SK-N-SH (cell line): ENCODE data around the gene SHMT1. TPM values are rescaled to one million over a fixed set of nuclear protein-coding genes. Genes with fewer than 3 reads are reported as not detected.

Experiments
- CTCF ChIA-PET: fragments of 300-600, 350-600 bp; formaldehyde crosslinking; extraction: SDS; loops from one replicate; lab custom pipeline; 2021; lab: Yijun Ruan, JAX
- POLR2A ChIA-PET: fragments of 350-600 bp; sonication (Branson Sonifier 250); formaldehyde crosslinking; extraction: SDS; loops from one replicate; lab custom pipeline; 2020; ENCODE audit warnings: antibody characterized with exemption, inconsistent platforms; lab: Yijun Ruan, JAX
- DNase-seq: peaks from one replicate; pipeline ENCODE4 v3.0.0; 2012
- H2AFZ ChIP-seq: fragments of 200-600 bp; sonication (generic); 2 replicates; pipeline ENCODE4 v1.8.1; 2016; ENCODE audit warnings: antibody characterized with exemption, mild to moderate bottlenecking, low read depth
- H3F3A ChIP-seq: fragments of 200-600 bp; sonication (generic); replicated peaks from 2 replicates; pipeline ENCODE3; 2016; ENCODE audit warnings: antibody characterized with exemption, mild to moderate bottlenecking; ENCODE audit not compliant: insufficient read depth
- H3K27ac ChIP-seq, 2 experiments: fragments of 200-500 bp in 1 of 2; fragments of 200-600 bp in 1 of 2; sonication (Bioruptor generic) in 1 of 2; sonication (generic), shearing (Covaris generic) in 1 of 2; 2 replicates each; pipeline versions ENCODE4 v1.5.1 to v1.6.1; 2014 to 2016; ENCODE audit warnings: low read depth in 2 of 2, inconsistent platforms in 1 of 2, low read length in 1 of 2, mild to moderate bottlenecking in 1 of 2, mixed read lengths in 1 of 2
- H3K27me3 ChIP-seq: fragments of 200-600 bp; sonication (generic), shearing (Covaris generic); 2 replicates; pipeline ENCODE4 v1.6.1; 2016; ENCODE audit warnings: mixed run types; ENCODE audit not compliant: insufficient read depth
- H3K36me3 ChIP-seq, 2 experiments: fragments of 200-500 bp in 1 of 2; fragments of 200-600 bp in 1 of 2; sonication (Bioruptor generic) in 1 of 2; sonication (generic) in 1 of 2; replicated peaks in 1 of 2; 2 replicates each; pipeline versions ENCODE3 to v1.5.1; 2014 to 2016; ENCODE audit warnings: low read length in 1 of 2, mild to moderate bottlenecking in 1 of 2; ENCODE audit not compliant: insufficient read depth in 2 of 2, control insufficient read depth in 1 of 2
- H3K4me1 ChIP-seq, 2 experiments: fragments of 200-500 bp in 1 of 2; fragments of 200-600 bp in 1 of 2; sonication (Bioruptor generic) in 1 of 2; sonication (generic), shearing (Covaris generic) in 1 of 2; 2 replicates each; pipeline versions ENCODE4 v1.5.1 to v1.6.1; 2014 to 2016; ENCODE audit warnings: low read depth in 1 of 2, low read length in 1 of 2, mixed run types in 1 of 2; ENCODE audit not compliant: insufficient read depth in 2 of 2, control insufficient read depth in 1 of 2
- H3K4me2 ChIP-seq: fragments of 200-600 bp; sonication (generic), shearing (Covaris generic); 2 replicates; pipeline ENCODE4 v1.6.1; 2017; ENCODE audit warnings: mixed run types
- H3K4me3 ChIP-seq, 2 experiments: fragments of 200-500 bp in 1 of 2; fragments of 200-600 bp in 1 of 2; sonication (Bioruptor generic) in 1 of 2; sonication (generic), shearing (Covaris generic) in 1 of 2; 2 replicates each; pipeline versions ENCODE4 v1.5.1 to v1.8.1; 2014 to 2016; ENCODE audit warnings: low read depth in 2 of 2, inconsistent platforms in 1 of 2, low read length in 1 of 2, mild to moderate bottlenecking in 1 of 2, mixed read lengths in 1 of 2, moderate library complexity in 1 of 2
- H3K79me2 ChIP-seq: fragments of 200-600 bp; sonication (generic); 2 replicates; pipeline ENCODE4 v1.8.1; 2017; ENCODE audit warnings: mild to moderate bottlenecking; ENCODE audit not compliant: insufficient read depth
- H3K9ac ChIP-seq: fragments of 200-600 bp; sonication (generic); 2 replicates; pipeline ENCODE4 v1.6.1; 2017; ENCODE audit warnings: mixed run types
- H3K9me2 ChIP-seq: fragments of 200-600 bp; sonication (generic); 2 replicates; pipeline ENCODE4 v1.6.1; 2017; ENCODE audit warnings: mixed run types
- H3K9me3 ChIP-seq: fragments of 200-600 bp; sonication (generic); 2 replicates; pipeline ENCODE4 v1.6.1; 2017; ENCODE audit warnings: mixed run types, mild to moderate bottlenecking, moderate library complexity
- H4K20me1 ChIP-seq: fragments of 200-600 bp; sonication (generic); 2 replicates; pipeline ENCODE4 v1.6.1; 2017; ENCODE audit warnings: mild to moderate bottlenecking, mixed run types; ENCODE audit not compliant: insufficient read depth
- ELF1 ChIP-seq: IDR thresholded peaks from 2 replicates; pipeline ENCODE4 v1.4.0; 2012
- IRF3 ChIP-seq: fragments of 150-350 bp; IDR thresholded peaks from 2 replicates; pipeline ENCODE4 v1.6.1; 2016; ENCODE audit warnings: mild to moderate bottlenecking, low read depth, low read length
- MEF2A ChIP-seq: IDR thresholded peaks from 2 replicates; pipeline ENCODE4 v1.4.0; 2012; ENCODE audit warnings: low read depth, borderline replicate concordance
- SMC3 ChIP-seq: IDR thresholded peaks from 2 replicates; pipeline ENCODE4 v1.6.1; 2012; ENCODE audit warnings: low read depth, low read length, improper control_type of control experiment
- TCF12 ChIP-seq: IDR thresholded peaks from 2 replicates; pipeline ENCODE4 v1.4.0; 2012
- YY1 ChIP-seq: IDR thresholded peaks from 2 replicates; pipeline ENCODE4 v1.4.0; 2012; ENCODE audit warnings: low read depth, mild to moderate bottlenecking
- ZBTB33 ChIP-seq: IDR thresholded peaks from 2 replicates; pipeline ENCODE4 v1.4.0; 2012; ENCODE audit warnings: low read depth, borderline replicate concordance
- WGBS: methylation state at CpG from one replicate; pipeline ENCODE4 v1.1.6; 2017; ENCODE audit warnings: low lambda C conversion rate; 5-methylcytosine and 5-hydroxymethylcytosine counted together
- polyA plus RNA-seq, 3 experiments: library from polyadenylated mRNA; depleted of rRNA; stranded (reverse); fragments of >200 nt; gene quantifications; 2 replicates each; pipeline ENCODE4 v1.2.3, GENCODE V29; 2012

The SHMT1 gene
- polyA plus RNA-seq, 1 of the 3 experiments (the other 2 are of a cell fraction) = 17.0 TPM

- TF ChIP-seq ZBTB33 (no peak), IRF3 (no peak), SMC3 (no peak)
- Histone ChIP-seq H3K4me3 (no peak overlapping the region), H3K36me3 (peaks cover 12 to 69% of the 10 kb centered on the region in 2 experiments), H3K27me3 (no peaks in the 10 kb centered on the region), H3K9ac (no peak overlapping the region), H3K4me2 (no peak overlapping the region), H3K79me2 (peaks cover 15% of the 10 kb centered on the region), H3F3A (no peaks in the 10 kb centered on the region), H3K9me3 (no peaks in the 10 kb centered on the region), H4K20me1 (0 out of 2 replicates have a peak, but pooled peaks cover 5% of the 10 kb centered on the region), H3K9me2 (no peaks in the 10 kb centered on the region), H2AFZ (no peak overlapping the region), H3K27ac (no peak overlapping the region), H3K4me1 (no peaks in the 10 kb centered on the region)
- WGBS = 80% methylated on average over 2 of the region's 2 CpGs
- DNase-seq = no peak
- POLR2A ChIA-PET = no interaction called here
- CTCF ChIA-PET = no interaction called here
Measured at GRCh38 chr17:18327093-18327492, 36.3 kb downstream of the SHMT1 start.

- no peak overlapping the region for H3K4me2 ChIP-seq
- no peak for DNase-seq
- no peak for TF ChIP-seq YY1
- TF ChIP-seq, all 33 proteins: peak for 0
- Histone ChIP-seq H3K9me2 (no peaks in the 10 kb centered on the region), H3K27ac (no peak overlapping the region), H3K9ac (no peak overlapping the region), H3F3A (no peaks in the 10 kb centered on the region), H3K4me3 (no peak overlapping the region), H3K27me3 (no peaks in the 10 kb centered on the region), H3K9me3 (no peaks in the 10 kb centered on the region), H3K4me1 (no peaks in the 10 kb centered on the region), H3K36me3 (peaks cover 12 to 66% of the 10 kb centered on the region in 2 experiments), H2AFZ (no peak overlapping the region), H4K20me1 (0 out of 2 replicates have a peak, but pooled peaks cover 5% of the 10 kb centered on the region), H3K79me2 (peaks cover 20% of the 10 kb centered on the region)
- CTCF ChIA-PET = no interaction called here
- POLR2A ChIA-PET = no interaction called here
- 97% methylated on average over 6 of the region's 6 CpGs for WGBS
Measured at GRCh38 chr17:18326572-18326971, 36.8 kb downstream of the SHMT1 start.

- H3K36me3 ChIP-seq = peaks cover 12 to 66% of the 10 kb centered on the region in 2 experiments
- no peak overlapping the region for H3K4me3 ChIP-seq
- H3K9ac ChIP-seq = no peak overlapping the region
- no peak overlapping the region for H3K4me2 ChIP-seq
- TF ChIP-seq TCF12 (no peak), ELF1 (no peak), MEF2A (no peak)
- no peak overlapping the region for H3K27ac ChIP-seq
- H3K79me2 ChIP-seq = peaks cover 26% of the 10 kb centered on the region
- WGBS = 100% methylated on average over 2 of the region's 2 CpGs
- H3K9me2 ChIP-seq = no peaks in the 10 kb centered on the region
- no peaks in the 10 kb centered on the region for H3K4me1 ChIP-seq
- no peaks in the 10 kb centered on the region for H3K9me3 ChIP-seq
- H3K27me3 ChIP-seq = no peaks in the 10 kb centered on the region
- POLR2A ChIA-PET = no interaction called here
- CTCF ChIA-PET = no interaction called here
- DNase-seq = no peak
- 0 out of 2 replicates have a peak, but pooled peaks cover 7% of the 10 kb centered on the region for H4K20me1 ChIP-seq
- no peak overlapping the region for H2AFZ ChIP-seq
- H3F3A ChIP-seq = no peaks in the 10 kb centered on the region
Measured at GRCh38 chr17:18326039-18326438, 37.3 kb downstream of the SHMT1 start.
